ENCODE measurements around the gene TACR1. TPM values are rescaled to one million over a fixed set of nuclear protein-coding genes. Genes with fewer than 3 reads are reported as not detected.

TACR1 gene
- total RNA-seq, 4 donors from 2014 or later, result 0.14 to 10.1 (median 0.18) TPM

GRCh38 chr2:75018162-75018561 lies 181.2 kb downstream of the TACR1 start:
- Histone ChIP-seq H3K4me1 (no peaks in the 10 kb centered on the region), H3K4me3 (no peak overlapping the region), H3K36me3 (no peaks in the 10 kb centered on the region), H3K9me3 (no peaks in the 10 kb centered on the region), H3K27ac (no peak overlapping the region), H3K27me3 (no peaks in the 10 kb centered on the region)
- in situ Hi-C loops (cut with MboI; ENCODE audit: low pct_ligation_motif_present in 1 of 4, low pct_unique_long_range_greater_than_20kb in 1 of 4, low sequenced_read_pairs in 3 of 4) (no loop called here), intact Hi-C loops (cut with DNase I; ENCODE audit: low total_unique reads) (no loop called here)
- DNase-seq, result no peak
- no peak for TF ChIP-seq POLR2AphosphoS5 (IDR thresholded peaks at IDR 0.05)
- no peak for TF ChIP-seq POLR2A (IDR thresholded peaks at IDR 0.05)
- TF ChIP-seq EP300 (IDR thresholded peaks at IDR 0.05; ENCODE audit: low read depth), result no peak
- no peak for TF ChIP-seq CTCF (IDR thresholded peaks at IDR 0.05)
- WGBS, 2 donors (ENCODE audit: low coverage in 1 of 2), result 75 to 88% methylated on average over 2 of the region's 2 CpGs

- H3K9me3 ChIP-seq, result no peaks in the 10 kb centered on the region
- intact Hi-C loops (cut with DNase I; ENCODE audit: low total_unique reads) (no loop called here), in situ Hi-C loops (cut with MboI; ENCODE audit: low pct_ligation_motif_present in 1 of 4, low pct_unique_long_range_greater_than_20kb in 1 of 4, low sequenced_read_pairs in 3 of 4) (no loop called here)
- DNase-seq, result no peak
- H3K27me3 ChIP-seq, result no peaks in the 10 kb centered on the region
- no peaks in the 10 kb centered on the region for H3K36me3 ChIP-seq
- TF ChIP-seq EP300 (IDR thresholded peaks at IDR 0.05; ENCODE audit: low read depth), result no peak
- TF ChIP-seq POLR2A (IDR thresholded peaks at IDR 0.05), result no peak
- no peak for TF ChIP-seq CTCF (IDR thresholded peaks at IDR 0.05)
- no peak for TF ChIP-seq POLR2AphosphoS5 (IDR thresholded peaks at IDR 0.05)
- H3K4me3 ChIP-seq, result no peak overlapping the region
- H3K27ac ChIP-seq, result no peak overlapping the region
- 77% methylated on average over 8 of the region's 8 CpGs; no CpG with 5 or more reads in 1 of the 2 donors for WGBS, 2 donors (ENCODE audit: low coverage in 1 of 2)
- no peaks in the 10 kb centered on the region for H3K4me1 ChIP-seq
These were observed 187.2 kb downstream of the TACR1 start for GRCh38 chr2:75012080-75012479.

GRCh38 chr2:75010571-75010970 lies 188.7 kb downstream of the TACR1 start:
- WGBS, 2 donors (ENCODE audit: low coverage in 1 of 2), result 100% methylated on average over 1 of the region's 1 CpG; no CpG with 5 or more reads in 1 of the 2 donors
- H3K27me3 ChIP-seq, result no peaks in the 10 kb centered on the region
- intact Hi-C loops (cut with DNase I; ENCODE audit: low total_unique reads), result no loop called here

GRCh38 chr2:75007819-75008218 lies 191.5 kb downstream of the TACR1 start:
- no peak for DNase-seq
- in situ Hi-C loops (cut with MboI; ENCODE audit: low pct_ligation_motif_present in 1 of 4, low pct_unique_long_range_greater_than_20kb in 1 of 4, low sequenced_read_pairs in 3 of 4), result no loop called here
- WGBS, 2 donors (ENCODE audit: low coverage in 1 of 2), result 89 to 100% methylated on average over 1 to 4 of the region's 4 CpGs
- TF ChIP-seq CTCF (IDR thresholded peaks at IDR 0.05) (no peak), EP300 (IDR thresholded peaks at IDR 0.05; ENCODE audit: low read depth) (no peak), POLR2A (IDR thresholded peaks at IDR 0.05) (no peak), POLR2AphosphoS5 (IDR thresholded peaks at IDR 0.05) (no peak)
- no peak overlapping the region for H3K27ac ChIP-seq
- intact Hi-C loops (cut with DNase I; ENCODE audit: low total_unique reads), result no loop called here
- H3K36me3 ChIP-seq, result no peaks in the 10 kb centered on the region
- H3K4me3 ChIP-seq, result no peak overlapping the region
- H3K4me1 ChIP-seq, result no peaks in the 10 kb centered on the region
- H3K27me3 ChIP-seq, result no peaks in the 10 kb centered on the region
- no peaks in the 10 kb centered on the region for H3K9me3 ChIP-seq

More at GRCh38 chr2:75010571-75010970, 188.7 kb downstream of the TACR1 start:
- no peak overlapping the region for H3K27ac ChIP-seq
- no peak for DNase-seq
- no peaks in the 10 kb centered on the region for H3K36me3 ChIP-seq
- in situ Hi-C loops (cut with MboI; ENCODE audit: low pct_ligation_motif_present in 1 of 4, low pct_unique_long_range_greater_than_20kb in 1 of 4, low sequenced_read_pairs in 3 of 4), result no loop called here
- TF ChIP-seq CTCF (IDR thresholded peaks at IDR 0.05) (no peak), EP300 (IDR thresholded peaks at IDR 0.05; ENCODE audit: low read depth) (no peak), POLR2AphosphoS5 (IDR thresholded peaks at IDR 0.05) (no peak), POLR2A (IDR thresholded peaks at IDR 0.05) (no peak)
- no peaks in the 10 kb centered on the region for H3K9me3 ChIP-seq
- H3K4me1 ChIP-seq, result no peaks in the 10 kb centered on the region
- no peak overlapping the region for H3K4me3 ChIP-seq
